Hepatocyte (in vitro differentiated cells): ENCODE measurements around the gene FAM114A2.

ENCODE experiments used
- EZH2 ChIP-seq: fragments of 200-600 bp; sonication (generic); IDR thresholded peaks from 2 replicates; pipeline ENCODE4 v1.6.1; 2016; ENCODE audit warnings: antibody characterized with exemption, mild to moderate bottlenecking, borderline replicate concordance
- TF ChIP-seq, protein P1 (sequence below): fragments of 200-600 bp; sonication (generic); IDR thresholded peaks from 2 replicates; pipeline ENCODE4 v1.5.1; 2016; ENCODE audit warnings: antibody characterized with exemption, mild to moderate bottlenecking; ENCODE audit not compliant: poor library complexity

- TF ChIP-seq, protein P1, sequence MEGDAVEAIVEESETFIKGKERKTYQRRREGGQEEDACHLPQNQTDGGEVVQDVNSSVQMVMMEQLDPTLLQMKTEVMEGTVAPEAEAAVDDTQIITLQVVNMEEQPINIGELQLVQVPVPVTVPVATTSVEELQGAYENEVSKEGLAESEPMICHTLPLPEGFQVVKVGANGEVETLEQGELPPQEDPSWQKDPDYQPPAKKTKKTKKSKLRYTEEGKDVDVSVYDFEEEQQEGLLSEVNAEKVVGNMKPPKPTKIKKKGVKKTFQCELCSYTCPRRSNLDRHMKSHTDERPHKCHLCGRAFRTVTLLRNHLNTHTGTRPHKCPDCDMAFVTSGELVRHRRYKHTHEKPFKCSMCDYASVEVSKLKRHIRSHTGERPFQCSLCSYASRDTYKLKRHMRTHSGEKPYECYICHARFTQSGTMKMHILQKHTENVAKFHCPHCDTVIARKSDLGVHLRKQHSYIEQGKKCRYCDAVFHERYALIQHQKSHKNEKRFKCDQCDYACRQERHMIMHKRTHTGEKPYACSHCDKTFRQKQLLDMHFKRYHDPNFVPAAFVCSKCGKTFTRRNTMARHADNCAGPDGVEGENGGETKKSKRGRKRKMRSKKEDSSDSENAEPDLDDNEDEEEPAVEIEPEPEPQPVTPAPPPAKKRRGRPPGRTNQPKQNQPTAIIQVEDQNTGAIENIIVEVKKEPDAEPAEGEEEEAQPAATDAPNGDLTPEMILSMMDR: no peak
- TF ChIP-seq EZH2: no peak
Observed at GRCh38 chr5:154000703-154001102, 38.0 kb downstream of the FAM114A2 start.
